Mesendoderm (in vitro differentiated cells): ENCODE measurements around the gene ISM2.

Experiments used
- DNase-seq: peaks from one replicate; pipeline ENCODE4 v3.0.0; 2013
- H2AK5ac ChIP-seq: 2 replicates; pipeline ENCODE4 v1.6.1; 2013; ENCODE audit warnings: low read length, inconsistent platforms
- H2BK120ac ChIP-seq: 2 replicates; pipeline ENCODE4 v1.6.1; 2013; ENCODE audit warnings: low read depth, mild to moderate bottlenecking, low read length, moderate library complexity, mixed read lengths
- H2BK15ac ChIP-seq: replicated peaks from 2 replicates; pipeline ENCODE4 v1.6.1; 2013; ENCODE audit warnings: low read depth, mild to moderate bottlenecking, moderate library complexity
- H2BK5ac ChIP-seq: 2 replicates; pipeline ENCODE4 v1.6.1; 2013; ENCODE audit warnings: low read length, inconsistent platforms
- H3K18ac ChIP-seq: 2 replicates; pipeline ENCODE4 v1.6.1; 2013; ENCODE audit warnings: mild to moderate bottlenecking, low read length, mixed read lengths
- H3K23ac ChIP-seq: one replicate; pipeline ENCODE4 v1.6.1; 2013; ENCODE audit warnings: low read length
- H3K27ac ChIP-seq: 2 replicates; pipeline ENCODE4 v1.5.1; 2013; ENCODE audit warnings: low read depth, mild to moderate bottlenecking, inconsistent platforms, low read length, moderate library complexity
- H3K27me3 ChIP-seq: 2 replicates; pipeline ENCODE4 v1.6.1; 2013; ENCODE audit warnings: low read length, control low read depth, mild to moderate bottlenecking, inconsistent platforms; ENCODE audit not compliant: insufficient read depth, poor library complexity
- H3K36me3 ChIP-seq: 2 replicates; pipeline ENCODE4 v1.6.1; 2013; ENCODE audit warnings: low read length, inconsistent platforms; ENCODE audit not compliant: control insufficient read depth, insufficient read depth
- H3K4ac ChIP-seq: one replicate; pipeline ENCODE4 v1.6.1; 2013; ENCODE audit warnings: low read depth, mild to moderate bottlenecking, low read length, moderate library complexity
- H3K4me1 ChIP-seq: 2 replicates; pipeline ENCODE4 v1.6.1; 2013; ENCODE audit warnings: low read depth, low read length, inconsistent platforms; ENCODE audit not compliant: control insufficient read depth
- H3K4me2 ChIP-seq: 2 replicates; pipeline ENCODE4 v1.6.1; 2013; ENCODE audit warnings: low read length
- H3K4me3 ChIP-seq: 2 replicates; pipeline ENCODE4 v1.5.1; 2013; ENCODE audit warnings: mild to moderate bottlenecking, low read length
- H3K56ac ChIP-seq: one replicate; pipeline ENCODE4 v1.6.1; 2013; ENCODE audit warnings: low read length
- H3K79me1 ChIP-seq: 2 replicates; pipeline ENCODE4 v1.6.1; 2013; ENCODE audit warnings: low read length, inconsistent platforms
- H3K79me2 ChIP-seq: 2 replicates; pipeline ENCODE4 v1.6.1; 2013; ENCODE audit warnings: mild to moderate bottlenecking, low read length; ENCODE audit not compliant: control insufficient read depth, insufficient read depth
- H3K9ac ChIP-seq: 2 replicates; pipeline ENCODE4 v1.6.1; 2013; ENCODE audit warnings: low read length, inconsistent platforms
- H4K5ac ChIP-seq: one replicate; pipeline ENCODE4 v1.6.1; 2013; ENCODE audit warnings: low read length
- H4K8ac ChIP-seq: one replicate; pipeline ENCODE4 v1.6.1; 2013; ENCODE audit warnings: low read depth, mild to moderate bottlenecking, control low read depth, low read length, moderate library complexity
- WGBS: extraction: QIAGEN DNeasy Blood & Tissue Kit; methylation state at CpG from one replicate; pipeline ENCODE4 v1.1.7; 2013; ENCODE audit warnings: low lambda C conversion rate, missing lambda C conversion rate; ENCODE audit not compliant: insufficient coverage; ENCODE audit errors: extremely low coverage; 5-methylcytosine and 5-hydroxymethylcytosine counted together

Gene ISM2

DNA sequence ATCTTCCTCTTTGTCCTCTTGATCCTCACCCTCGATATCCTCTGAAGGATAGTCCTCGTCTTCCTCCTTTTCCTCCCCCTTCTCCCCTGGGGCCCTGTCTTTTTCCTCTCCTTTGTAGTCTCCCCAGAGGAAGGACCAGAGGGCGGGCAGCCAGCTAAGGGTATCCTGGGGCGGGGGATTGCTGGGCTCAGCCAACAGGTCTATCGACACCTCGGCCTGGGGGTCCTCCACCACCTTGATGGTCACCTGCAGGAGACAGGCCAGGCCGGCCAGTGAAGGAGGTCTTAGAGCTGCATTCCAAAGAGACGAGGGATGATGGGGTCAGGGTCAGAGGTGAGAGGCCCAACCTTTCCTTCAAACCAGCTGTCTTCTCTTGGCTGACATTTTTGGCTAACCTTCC is 16.2 kb downstream of the ISM2 start:
- Histone ChIP-seq H3K4me2 (no peak overlapping the region), H3K56ac (no peak overlapping the region), H2BK15ac (no peak overlapping the region), H3K79me1 (no peaks in the 10 kb centered on the region), H3K27ac (no peak overlapping the region), H2AK5ac (no peak overlapping the region), H3K27me3 (no peaks in the 10 kb centered on the region), H3K36me3 (no peaks in the 10 kb centered on the region), H3K9ac (no peak overlapping the region), H3K23ac (no peak overlapping the region), H4K8ac (no peak overlapping the region), H3K4me1 (no peaks in the 10 kb centered on the region), H2BK5ac (no peak overlapping the region), H3K79me2 (no peaks in the 10 kb centered on the region), H3K4ac (no peak overlapping the region), H3K18ac (no peak overlapping the region), H2BK120ac (no peak overlapping the region), H4K5ac (no peak overlapping the region), H3K4me3 (no peak overlapping the region)
- no CpG with 5 or more reads among the region's 8 CpGs for WGBS
- no peak for DNase-seq

DNA sequence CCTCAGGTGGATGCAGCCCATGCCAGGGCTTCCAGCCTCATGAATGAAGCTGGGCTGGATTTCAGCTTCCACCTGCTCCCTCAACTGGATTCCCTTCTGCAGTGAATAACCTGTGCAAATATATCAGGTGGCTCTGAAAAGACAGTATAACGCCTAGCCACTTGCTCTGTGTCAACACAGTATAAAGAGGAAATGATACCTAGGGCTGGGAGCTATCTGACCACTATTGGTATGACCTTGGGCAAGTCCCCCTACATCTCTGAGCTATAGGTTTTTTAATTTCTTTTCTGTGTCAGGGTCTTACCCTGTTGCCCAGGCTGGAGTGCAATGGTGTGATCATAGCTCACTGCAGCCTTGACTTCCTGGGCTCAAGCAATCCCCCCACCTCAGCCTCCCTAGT is 19.8 kb downstream of the ISM2 start:
- Histone ChIP-seq H2BK15ac (no peak overlapping the region), H3K4me3 (no peak overlapping the region), H3K79me1 (no peaks in the 10 kb centered on the region), H3K18ac (no peak overlapping the region), H3K36me3 (no peaks in the 10 kb centered on the region), H2BK120ac (no peak overlapping the region), H2BK5ac (no peak overlapping the region), H3K4ac (no peak overlapping the region), H3K27me3 (no peaks in the 10 kb centered on the region), H3K9ac (no peak overlapping the region), H3K4me2 (no peak overlapping the region), H3K56ac (no peak overlapping the region), H4K5ac (no peak overlapping the region), H3K27ac (no peak overlapping the region), H2AK5ac (no peak overlapping the region), H3K79me2 (no peaks in the 10 kb centered on the region), H3K23ac (no peak overlapping the region), H3K4me1 (no peaks in the 10 kb centered on the region), H4K8ac (no peak overlapping the region)
- no CpG with 5 or more reads among the region's 1 CpG for WGBS
- no peak for DNase-seq

GRCh38 chr14:77478029-77478428 is 20.6 kb downstream of the ISM2 start:
- H3K4me1 ChIP-seq: no peaks in the 10 kb centered on the region

DNA sequence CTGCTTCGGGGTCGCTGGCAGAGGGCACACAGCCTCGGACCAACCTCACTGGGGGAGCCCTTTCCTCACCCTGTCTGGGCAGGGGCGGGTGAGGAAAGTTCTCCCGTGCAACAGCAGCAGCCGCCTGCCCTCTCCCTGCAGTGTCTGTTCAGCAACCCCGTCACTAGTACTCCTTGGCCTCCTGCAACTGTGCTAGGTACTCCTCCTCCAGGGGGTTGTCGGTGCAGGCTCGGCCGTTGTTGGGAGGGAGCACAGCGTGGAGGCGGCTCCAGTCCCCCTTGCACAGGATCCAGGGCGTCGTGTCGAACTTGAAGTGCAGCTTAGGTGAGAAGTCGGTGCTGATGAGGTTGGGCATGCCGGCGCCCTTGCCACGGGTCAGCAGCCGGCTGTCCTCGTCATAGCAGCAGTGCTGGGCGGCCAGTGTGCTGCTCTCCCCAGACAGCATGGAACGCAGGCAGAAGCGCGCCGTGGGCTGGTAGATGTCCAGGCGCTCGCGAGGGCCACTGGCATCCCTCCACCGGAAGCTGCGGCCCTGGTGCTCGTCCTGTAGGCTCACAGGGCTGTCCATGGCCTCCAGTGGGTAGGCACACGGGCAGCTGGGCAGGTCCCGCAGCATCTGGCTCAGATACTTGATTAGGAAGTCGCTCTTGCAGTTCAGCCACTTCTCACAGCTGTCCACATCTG is 23.0 kb downstream of the ISM2 start:
- Histone ChIP-seq H3K79me2 (no peaks in the 10 kb centered on the region), H3K4me2 (no peak overlapping the region), H3K27ac (no peak overlapping the region), H4K8ac (no peak overlapping the region), H2BK15ac (no peak overlapping the region), H4K5ac (no peak overlapping the region), H3K27me3 (no peaks in the 10 kb centered on the region), H3K56ac (no peak overlapping the region), H3K36me3 (no peaks in the 10 kb centered on the region), H3K9ac (no peak overlapping the region), H3K18ac (no peak overlapping the region), H3K4me3 (no peak overlapping the region), H3K23ac (no peak overlapping the region), H3K79me1 (no peaks in the 10 kb centered on the region), H2AK5ac (no peak overlapping the region), H3K4me1 (no peaks in the 10 kb centered on the region), H3K4ac (no peak overlapping the region), H2BK5ac (no peak overlapping the region), H2BK120ac (no peak overlapping the region)
- no CpG with 5 or more reads among the region's 35 CpGs for WGBS
- no peak for DNase-seq

More at GRCh38 chr14:77478029-77478428, 20.6 kb downstream of the ISM2 start:
- Histone ChIP-seq H3K9ac (no peak overlapping the region), H4K5ac (no peak overlapping the region), H4K8ac (no peak overlapping the region), H3K79me1 (no peaks in the 10 kb centered on the region), H3K23ac (no peak overlapping the region), H3K56ac (no peak overlapping the region), H3K4me3 (no peak overlapping the region), H2AK5ac (no peak overlapping the region), H3K4me2 (no peak overlapping the region), H3K27me3 (no peaks in the 10 kb centered on the region), H3K36me3 (no peaks in the 10 kb centered on the region), H3K27ac (no peak overlapping the region), H3K18ac (no peak overlapping the region), H2BK120ac (no peak overlapping the region), H3K79me2 (no peaks in the 10 kb centered on the region), H2BK5ac (no peak overlapping the region), H2BK15ac (no peak overlapping the region), H3K4ac (no peak overlapping the region)
- no CpG with 5 or more reads among the region's 5 CpGs for WGBS
- DNase-seq: no peak

DNA sequence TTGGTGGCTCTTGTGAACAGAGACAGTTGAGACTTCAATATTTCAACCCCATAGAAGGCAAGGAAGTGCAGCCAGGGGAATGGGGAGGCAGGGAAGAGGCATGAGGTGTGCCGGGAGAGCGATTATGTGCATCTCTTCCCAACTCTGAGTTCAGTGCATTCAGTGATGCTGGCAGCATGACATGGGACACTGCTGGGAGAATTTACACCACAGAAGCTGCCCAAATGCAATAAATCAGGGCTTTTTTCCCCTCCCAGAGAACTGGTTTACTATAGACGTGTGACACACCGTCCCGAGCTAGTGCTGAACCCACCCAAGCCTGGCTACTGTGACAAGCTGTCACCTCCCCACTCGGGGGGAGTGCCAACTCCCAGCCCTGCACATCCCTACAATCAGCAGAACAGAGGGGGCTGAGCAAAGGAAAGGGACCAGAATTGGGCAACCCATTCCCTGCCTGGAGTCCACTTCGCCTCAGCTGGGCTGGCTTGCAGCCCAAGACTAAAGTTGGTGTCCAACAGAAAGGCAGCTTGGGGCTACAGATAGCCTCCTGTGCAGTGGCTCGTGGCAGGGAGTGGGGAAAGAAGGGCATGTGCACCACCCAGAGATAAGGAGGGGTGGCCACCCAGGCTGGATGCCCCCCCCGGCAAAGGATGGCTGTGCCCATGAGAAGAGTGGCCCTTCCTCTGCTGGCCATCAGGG is 24.0 kb downstream of the ISM2 start:
- no peak overlapping the region for H3K23ac ChIP-seq
- H2BK5ac ChIP-seq: no peak overlapping the region
- no peak overlapping the region for H2BK15ac ChIP-seq
- H3K4me3 ChIP-seq: no peak overlapping the region
- H3K27ac ChIP-seq: no peak overlapping the region
- no peaks in the 10 kb centered on the region for H3K4me1 ChIP-seq
- no peak overlapping the region for H3K9ac ChIP-seq
- no peak overlapping the region for H2BK120ac ChIP-seq
- H3K18ac ChIP-seq: no peak overlapping the region
- H3K4ac ChIP-seq: no peak overlapping the region
- no peak overlapping the region for H3K4me2 ChIP-seq
- H4K5ac ChIP-seq: no peak overlapping the region
- no peak overlapping the region for H2AK5ac ChIP-seq
- no peak overlapping the region for H3K56ac ChIP-seq
- no CpG with 5 or more reads among the region's 9 CpGs for WGBS
- no peaks in the 10 kb centered on the region for H3K36me3 ChIP-seq
- no peaks in the 10 kb centered on the region for H3K79me2 ChIP-seq
- no peak for DNase-seq
- no peak overlapping the region for H4K8ac ChIP-seq
- no peaks in the 10 kb centered on the region for H3K27me3 ChIP-seq
- H3K79me1 ChIP-seq: no peaks in the 10 kb centered on the region
